GM12892 (cell line): ENCODE results near the gene COPG2.

Source experiments
- POLR2A ChIP-seq: IDR thresholded peaks from 2 replicates; pipeline ENCODE4 v1.6.1; 2011; ENCODE audit warnings: low read depth, low read length, control low read depth
- POLR2AphosphoS5 ChIP-seq: IDR thresholded peaks from 2 replicates; pipeline ENCODE4 v1.6.1; 2011; ENCODE audit warnings: low read depth, low read length, control low read depth
- TAF1 ChIP-seq: IDR thresholded peaks from 2 replicates; pipeline ENCODE4 v1.6.1; 2011; ENCODE audit warnings: low read depth, mild to moderate bottlenecking, control low read depth, low read length, borderline replicate concordance

- TF ChIP-seq POLR2A (no peak), POLR2AphosphoS5 (no peak), TAF1 (no peak)
These were observed 115.0 kb downstream of the COPG2 start for GRCh38 chr7:130553398-130554029.
